OCI-LY1 (cell line): Measurements from ENCODE around the gene SYNE2.

ENCODE experiments used
- H2AFZ ChIP-seq: fragments of 200-600 bp; sonication (generic), shearing (Covaris generic); 2 replicates; pipeline ENCODE4 v1.6.0; 2014; ENCODE audit warnings: antibody characterized with exemption, mild to moderate bottlenecking, low read length
- H3F3A ChIP-seq: fragments of 200-600 bp; sonication (generic), shearing (Covaris generic); 2 replicates; pipeline ENCODE4 v1.6.0; 2014; ENCODE audit warnings: mild to moderate bottlenecking, antibody characterized with exemption, low read length, moderate library complexity; ENCODE audit not compliant: insufficient read depth
- H3K27ac ChIP-seq: fragments of 200-600 bp; sonication (generic); 2 replicates; pipeline ENCODE4 v1.5.1; 2014; ENCODE audit warnings: low read length, mixed run types, mild to moderate bottlenecking, low read depth; ENCODE audit not compliant: poor library complexity, severe bottlenecking
- H3K27me3 ChIP-seq: fragments of 200-600 bp; sonication (generic); 2 replicates; pipeline ENCODE4 v1.6.0; 2014; ENCODE audit warnings: antibody characterized with exemption, mild to moderate bottlenecking, low read length, moderate library complexity; ENCODE audit not compliant: insufficient read depth
- H3K36me3 ChIP-seq: fragments of 200-600 bp; sonication (generic); 2 replicates; pipeline ENCODE4 v1.6.1; 2014; ENCODE audit warnings: mild to moderate bottlenecking, antibody characterized with exemption, low read length, moderate library complexity, mixed read lengths; ENCODE audit not compliant: insufficient read depth
- H3K4me1 ChIP-seq: fragments of 200-600 bp; sonication (generic); 2 replicates; pipeline ENCODE4 v1.5.1; 2014; ENCODE audit warnings: mild to moderate bottlenecking, low read length, moderate library complexity; ENCODE audit not compliant: insufficient read depth, severe bottlenecking
- H3K4me2 ChIP-seq: fragments of 200-600 bp; sonication (generic), shearing (Covaris generic); 2 replicates; pipeline ENCODE4 v1.6.1; 2014; ENCODE audit warnings: low read length
- H3K4me3 ChIP-seq: fragments of 200-600 bp; sonication (generic); 2 replicates; pipeline ENCODE4 v1.5.1; 2014; ENCODE audit warnings: low read length, low read depth, mild to moderate bottlenecking, mixed read lengths; ENCODE audit not compliant: poor library complexity, severe bottlenecking
- H3K79me2 ChIP-seq: fragments of 200-600 bp; shearing (Covaris generic); 2 replicates; pipeline ENCODE4 v1.6.1; 2016; ENCODE audit warnings: mixed run types, low read length, mixed read lengths; ENCODE audit not compliant: insufficient read depth
- H3K9ac ChIP-seq: fragments of 200-600 bp; sonication (generic), shearing (Covaris generic); 2 replicates; pipeline ENCODE4 v1.6.1; 2014; ENCODE audit warnings: mild to moderate bottlenecking, low read length, mixed read lengths
- H3K9me2 ChIP-seq: fragments of 200-600 bp; sonication (generic), shearing (Covaris generic); 2 replicates; pipeline ENCODE4 v1.6.1; 2014; ENCODE audit warnings: low read depth, mild to moderate bottlenecking, low read length, mixed read lengths
- H3K9me3 ChIP-seq: fragments of 200-600 bp; shearing (Covaris generic); 2 replicates; pipeline ENCODE4 v1.6.1; 2014; ENCODE audit warnings: low read length, mixed read lengths
- H4K20me1 ChIP-seq: fragments of 200-600 bp; sonication (generic), shearing (Covaris generic); 2 replicates; pipeline ENCODE4 v1.6.0; 2016; ENCODE audit warnings: mild to moderate bottlenecking, low read length; ENCODE audit not compliant: insufficient read depth
- EZH2 ChIP-seq: fragments of 200-600 bp; sonication (generic), shearing (Covaris generic); IDR thresholded peaks from 2 replicates; pipeline ENCODE4 v1.8.0; 2017; ENCODE audit warnings: borderline replicate concordance, mixed run types, mild to moderate bottlenecking, antibody characterized with exemption, low read length, moderate library complexity, mixed read lengths
- TF ChIP-seq, protein P1 (sequence below): fragments of 200-600 bp; sonication (generic), shearing (Covaris generic); IDR thresholded peaks from 2 replicates; pipeline ENCODE4 v1.5.1; 2017; ENCODE audit warnings: mild to moderate bottlenecking, antibody characterized with exemption, low read length, moderate library complexity, mixed read lengths

The SYNE2 gene

GRCh38 chr14:64061706-64062105, 208.9 kb downstream of the SYNE2 start:
- Histone ChIP-seq H3K9me3 (no peaks in the 10 kb centered on the region), H3K9ac (no peak overlapping the region), H3K79me2 (no peaks in the 10 kb centered on the region), H2AFZ (no peak overlapping the region), H3K36me3 (peaks cover 52% of the 10 kb centered on the region), H3K27ac (no peak overlapping the region), H4K20me1 (no peaks in the 10 kb centered on the region), H3K27me3 (no peaks in the 10 kb centered on the region), H3K4me2 (no peak overlapping the region), H3F3A (no peaks in the 10 kb centered on the region), H3K9me2 (no peaks in the 10 kb centered on the region), H3K4me1 (no peaks in the 10 kb centered on the region), H3K4me3 (no peak overlapping the region)
- TF ChIP-seq, protein P1, sequence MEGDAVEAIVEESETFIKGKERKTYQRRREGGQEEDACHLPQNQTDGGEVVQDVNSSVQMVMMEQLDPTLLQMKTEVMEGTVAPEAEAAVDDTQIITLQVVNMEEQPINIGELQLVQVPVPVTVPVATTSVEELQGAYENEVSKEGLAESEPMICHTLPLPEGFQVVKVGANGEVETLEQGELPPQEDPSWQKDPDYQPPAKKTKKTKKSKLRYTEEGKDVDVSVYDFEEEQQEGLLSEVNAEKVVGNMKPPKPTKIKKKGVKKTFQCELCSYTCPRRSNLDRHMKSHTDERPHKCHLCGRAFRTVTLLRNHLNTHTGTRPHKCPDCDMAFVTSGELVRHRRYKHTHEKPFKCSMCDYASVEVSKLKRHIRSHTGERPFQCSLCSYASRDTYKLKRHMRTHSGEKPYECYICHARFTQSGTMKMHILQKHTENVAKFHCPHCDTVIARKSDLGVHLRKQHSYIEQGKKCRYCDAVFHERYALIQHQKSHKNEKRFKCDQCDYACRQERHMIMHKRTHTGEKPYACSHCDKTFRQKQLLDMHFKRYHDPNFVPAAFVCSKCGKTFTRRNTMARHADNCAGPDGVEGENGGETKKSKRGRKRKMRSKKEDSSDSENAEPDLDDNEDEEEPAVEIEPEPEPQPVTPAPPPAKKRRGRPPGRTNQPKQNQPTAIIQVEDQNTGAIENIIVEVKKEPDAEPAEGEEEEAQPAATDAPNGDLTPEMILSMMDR: no peak
- no peak for TF ChIP-seq EZH2

DNA sequence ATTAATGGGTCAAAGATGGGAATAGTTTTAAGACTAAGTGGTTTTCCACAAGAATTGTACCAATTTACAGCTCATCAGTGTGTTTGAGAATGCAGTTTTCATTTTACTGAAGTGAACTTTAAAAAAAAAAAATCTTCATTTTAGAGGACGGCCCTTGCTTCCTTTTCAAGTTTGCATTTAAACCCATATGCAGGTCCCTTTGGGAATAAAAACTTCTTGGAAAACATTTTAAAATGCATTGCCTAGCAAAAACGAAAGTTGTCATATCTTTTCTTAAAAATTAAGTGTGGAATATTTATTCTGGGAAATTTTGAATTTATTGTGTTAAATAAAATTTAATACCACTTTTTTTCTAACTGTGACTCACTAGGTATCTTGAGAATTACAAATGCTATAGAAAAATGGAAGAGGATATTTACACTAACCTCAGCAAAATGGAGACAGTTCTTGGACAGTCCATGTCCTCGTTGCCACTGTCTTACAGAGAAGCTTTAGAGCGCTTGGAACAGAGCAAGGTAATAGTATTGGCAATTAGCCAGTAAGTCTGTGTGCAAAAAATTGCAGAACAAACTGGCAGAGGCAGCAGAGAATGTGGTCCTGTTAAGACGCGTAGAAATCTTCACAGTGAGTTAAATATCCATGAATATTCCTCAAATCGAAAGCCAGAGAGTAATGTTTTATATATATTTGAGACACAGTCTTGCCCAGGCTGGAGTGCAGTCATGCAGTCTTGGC, 209.7 kb downstream of the SYNE2 start:
- Histone ChIP-seq H3K9me2 (no peaks in the 10 kb centered on the region), H3K27ac (no peak overlapping the region), H3K9me3 (no peaks in the 10 kb centered on the region), H3K36me3 (peaks cover 54% of the 10 kb centered on the region), H3K27me3 (no peaks in the 10 kb centered on the region), H3K9ac (no peak overlapping the region), H4K20me1 (no peaks in the 10 kb centered on the region), H3F3A (no peaks in the 10 kb centered on the region), H3K4me2 (no peak overlapping the region), H2AFZ (no peak overlapping the region), H3K79me2 (no peaks in the 10 kb centered on the region), H3K4me3 (no peak overlapping the region), H3K4me1 (no peaks in the 10 kb centered on the region)
- TF ChIP-seq, protein P1: no peak
- TF ChIP-seq EZH2: no peak

DNA sequence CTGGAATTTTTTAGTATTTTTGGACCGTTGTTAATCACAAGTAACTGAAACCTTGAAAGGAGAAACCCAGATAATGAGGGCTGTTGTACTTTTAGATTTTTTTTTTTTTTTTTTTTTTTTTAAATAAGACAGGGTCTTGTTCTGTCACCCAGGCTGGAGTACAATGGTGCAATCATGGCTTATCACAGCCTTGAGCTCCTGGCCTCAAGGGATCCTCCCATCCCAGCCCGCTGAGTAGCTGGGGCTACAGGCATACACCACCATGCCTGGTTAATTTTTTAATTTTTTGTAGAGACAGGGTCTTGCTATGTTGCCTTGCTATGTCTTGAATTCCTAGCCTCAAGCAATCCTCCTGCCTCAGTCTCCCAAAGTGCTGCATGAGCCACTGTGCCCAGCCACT, 211.6 kb downstream of the SYNE2 start:
- no peak for TF ChIP-seq EZH2
- TF ChIP-seq, protein P1: no peak
- no peak overlapping the region for H3K9ac ChIP-seq
- no peak overlapping the region for H2AFZ ChIP-seq
- no peak overlapping the region for H3K4me3 ChIP-seq
- no peaks in the 10 kb centered on the region for H4K20me1 ChIP-seq
- H3K27ac ChIP-seq: no peak overlapping the region
- no peaks in the 10 kb centered on the region for H3K79me2 ChIP-seq
- no peaks in the 10 kb centered on the region for H3K9me3 ChIP-seq
- H3K9me2 ChIP-seq: no peaks in the 10 kb centered on the region
- no peak overlapping the region for H3K4me2 ChIP-seq
- H3K4me1 ChIP-seq: no peaks in the 10 kb centered on the region
- no peaks in the 10 kb centered on the region for H3K27me3 ChIP-seq
- H3F3A ChIP-seq: no peaks in the 10 kb centered on the region
- peaks cover 62% of the 10 kb centered on the region for H3K36me3 ChIP-seq
